ENCODE data around the gene SUGCT. TPM values are rescaled to one million over a fixed set of nuclear protein-coding genes. Genes with fewer than 3 reads are reported as not detected.

Gene SUGCT
- total RNA-seq, 1 donor from 2014 or later: 4.4 TPM

- no peak overlapping the region for H3K4me3 ChIP-seq (ENCODE audit: low read depth, low read length)
- TF ChIP-seq CTCF (conservative IDR thresholded peaks at IDR 0.05; ENCODE audit: low read depth, low read length): no peak
- DNase-seq (ENCODE audit: low read depth): no peak
Measured at GRCh38 chr7:40457776-40458480, 323.1 kb downstream of the SUGCT start.

- TF ChIP-seq CTCF (conservative IDR thresholded peaks at IDR 0.05; ENCODE audit: low read depth, low read length): no peak
- no peak overlapping the region for H3K4me3 ChIP-seq (ENCODE audit: low read depth, low read length)
- DNase-seq (ENCODE audit: low read depth): no peak
Measured at GRCh38 chr7:40463446-40463845, 328.6 kb downstream of the SUGCT start.

GRCh38 chr7:40468891-40469864 is 334.4 kb downstream of the SUGCT start:
- no peak for TF ChIP-seq CTCF (conservative IDR thresholded peaks at IDR 0.05; ENCODE audit: low read depth, low read length)
- no peak overlapping the region for H3K4me3 ChIP-seq (ENCODE audit: low read depth, low read length)
- no peak for DNase-seq (ENCODE audit: low read depth)

GRCh38 chr7:40470091-40470592 is 335.3 kb downstream of the SUGCT start:
- no peak for TF ChIP-seq CTCF (conservative IDR thresholded peaks at IDR 0.05; ENCODE audit: low read depth, low read length)
- no peak for DNase-seq (ENCODE audit: low read depth)
- H3K4me3 ChIP-seq (ENCODE audit: low read depth, low read length): no peak overlapping the region

- no peak for DNase-seq (ENCODE audit: low read depth)
- TF ChIP-seq CTCF (conservative IDR thresholded peaks at IDR 0.05; ENCODE audit: low read depth, low read length): no peak
- H3K4me3 ChIP-seq (ENCODE audit: low read depth, low read length): no peak overlapping the region
Measured at GRCh38 chr7:40470817-40471216, 336.0 kb downstream of the SUGCT start.

GRCh38 chr7:40471891-40472290 is 337.1 kb downstream of the SUGCT start:
- DNase-seq (ENCODE audit: low read depth): no peak
- H3K4me3 ChIP-seq (ENCODE audit: low read depth, low read length): no peak overlapping the region
- TF ChIP-seq CTCF (conservative IDR thresholded peaks at IDR 0.05; ENCODE audit: low read depth, low read length): no peak
